ENCODE measurements around the gene NHEJ1. TPM values are rescaled to one million over a fixed set of nuclear protein-coding genes. Genes with fewer than 3 reads are reported as not detected.

The NHEJ1 gene
- total and polyA plus RNA-seq, 2 of the 13 experiments (the other 11 are each of a cell fraction or from before 2014, with no cell fraction given) = 30.0 to 30.7 TPM

DNA sequence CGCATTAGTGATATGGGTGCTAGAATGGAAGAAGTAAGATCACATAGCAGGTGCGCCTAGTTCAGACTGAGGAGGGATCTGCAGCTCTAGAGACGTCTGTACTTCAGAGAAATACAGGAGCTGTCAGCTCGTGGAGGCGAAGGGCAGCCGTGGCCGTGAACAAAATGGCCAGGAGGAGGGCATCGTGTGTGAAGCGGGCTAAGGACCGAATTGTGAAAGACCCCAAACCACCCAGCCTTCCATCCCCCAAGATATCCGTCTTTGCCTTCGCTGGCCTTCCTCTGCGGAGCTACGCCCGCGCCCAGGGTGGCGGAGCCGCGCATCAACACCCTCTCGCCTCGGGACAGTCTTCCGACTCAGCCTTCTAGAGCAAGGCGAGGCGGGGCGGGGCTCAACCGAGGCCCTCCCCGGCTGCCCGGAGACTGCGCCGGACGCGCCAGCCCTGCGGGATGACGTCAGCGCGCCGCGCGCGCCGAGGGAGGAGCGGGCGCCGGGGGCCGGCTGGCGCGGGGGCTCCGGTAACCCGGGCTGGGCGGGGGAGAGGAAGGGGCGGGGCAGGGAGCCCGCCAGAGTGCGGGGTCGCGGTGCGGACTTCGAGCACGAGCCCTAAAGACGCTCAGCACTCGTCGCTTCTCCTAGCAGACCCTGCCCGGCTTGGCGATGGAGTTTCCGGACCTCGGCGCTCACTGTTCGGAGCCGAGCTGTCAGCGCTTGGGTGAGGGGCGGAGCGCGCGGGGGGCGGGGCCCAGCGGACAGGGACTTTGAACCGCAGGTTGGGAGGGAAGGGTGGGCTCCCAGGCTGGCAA, 45.9 kb upstream of the NHEJ1 start, which contains the start of gene ZFAND2B (continued):
- TF ChIP-seq, protein P1, sequence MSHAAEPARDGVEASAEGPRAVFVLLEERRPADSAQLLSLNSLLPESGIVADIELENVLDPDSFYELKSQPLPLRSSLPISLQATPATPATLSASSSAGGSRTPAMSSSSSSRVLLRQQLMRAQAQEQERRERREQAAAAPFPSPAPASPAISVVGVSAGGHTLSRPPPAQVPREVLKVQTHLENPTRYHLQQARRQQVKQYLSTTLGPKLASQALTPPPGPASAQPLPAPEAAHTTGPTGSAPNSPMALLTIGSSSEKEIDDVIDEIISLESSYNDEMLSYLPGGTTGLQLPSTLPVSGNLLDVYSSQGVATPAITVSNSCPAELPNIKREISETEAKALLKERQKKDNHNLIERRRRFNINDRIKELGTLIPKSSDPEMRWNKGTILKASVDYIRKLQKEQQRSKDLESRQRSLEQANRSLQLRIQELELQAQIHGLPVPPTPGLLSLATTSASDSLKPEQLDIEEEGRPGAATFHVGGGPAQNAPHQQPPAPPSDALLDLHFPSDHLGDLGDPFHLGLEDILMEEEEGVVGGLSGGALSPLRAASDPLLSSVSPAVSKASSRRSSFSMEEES (CRISPR knock-in tag; IDR thresholded peaks at IDR 0.05) = peak; percentile 19; the same call in 1 of the 2 replicates
- TF ChIP-seq BORCS8-MEF2B (CRISPR knock-in tag; IDR thresholded peaks at IDR 0.05) (peak; percentile 92; the same call in 1 of the 2 replicates), ZNF260 (CRISPR knock-in tag; IDR thresholded peaks at IDR 0.05; ENCODE audit: borderline replicate concordance, low read depth) (no peak), GABPA (IDR thresholded peaks at IDR 0.05; ENCODE audit: low read depth, low read length) (no peak), GABPA (CRISPR knock-in tag; IDR thresholded peaks at IDR 0.05; ENCODE audit: low read depth) (peak; percentile 41), RFXANK (CRISPR knock-in tag; IDR thresholded peaks at IDR 0.05) (no peak; the same call in 1 of the 2 replicates), SIX1 (CRISPR knock-in tag; IDR thresholded peaks at IDR 0.05; ENCODE audit: borderline replicate concordance) (no peak), TRAFD1 (CRISPR knock-in tag; IDR thresholded peaks at IDR 0.05; ENCODE audit: borderline replicate concordance) (no peak), ZFP90 (CRISPR knock-in tag; IDR thresholded peaks at IDR 0.05; ENCODE audit: borderline replicate concordance) (peak; percentile 83), ZNF101 (CRISPR knock-in tag; IDR thresholded peaks at IDR 0.05; ENCODE audit: borderline replicate concordance, low read depth) (0 out of 2 replicates have a peak, but pooled peaks have one; percentile 78), ZNF232 (CRISPR knock-in tag; IDR thresholded peaks at IDR 0.05; ENCODE audit: borderline replicate concordance) (no peak; the same call in 1 of the 2 replicates), NFATC3 (CRISPR knock-in tag; IDR thresholded peaks at IDR 0.05) (0 out of 2 replicates have a peak, but pooled peaks have one; percentile 12)
- TF ChIP-seq, protein P2, sequence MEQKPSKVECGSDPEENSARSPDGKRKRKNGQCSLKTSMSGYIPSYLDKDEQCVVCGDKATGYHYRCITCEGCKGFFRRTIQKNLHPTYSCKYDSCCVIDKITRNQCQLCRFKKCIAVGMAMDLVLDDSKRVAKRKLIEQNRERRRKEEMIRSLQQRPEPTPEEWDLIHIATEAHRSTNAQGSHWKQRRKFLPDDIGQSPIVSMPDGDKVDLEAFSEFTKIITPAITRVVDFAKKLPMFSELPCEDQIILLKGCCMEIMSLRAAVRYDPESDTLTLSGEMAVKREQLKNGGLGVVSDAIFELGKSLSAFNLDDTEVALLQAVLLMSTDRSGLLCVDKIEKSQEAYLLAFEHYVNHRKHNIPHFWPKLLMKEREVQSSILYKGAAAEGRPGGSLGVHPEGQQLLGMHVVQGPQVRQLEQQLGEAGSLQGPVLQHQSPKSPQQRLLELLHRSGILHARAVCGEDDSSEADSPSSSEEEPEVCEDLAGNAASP (CRISPR knock-in tag; IDR thresholded peaks at IDR 0.05; ENCODE audit: borderline replicate concordance) = 0 out of 2 replicates have a peak, but pooled peaks have one; percentile 9
- TF ChIP-seq, protein P3, sequence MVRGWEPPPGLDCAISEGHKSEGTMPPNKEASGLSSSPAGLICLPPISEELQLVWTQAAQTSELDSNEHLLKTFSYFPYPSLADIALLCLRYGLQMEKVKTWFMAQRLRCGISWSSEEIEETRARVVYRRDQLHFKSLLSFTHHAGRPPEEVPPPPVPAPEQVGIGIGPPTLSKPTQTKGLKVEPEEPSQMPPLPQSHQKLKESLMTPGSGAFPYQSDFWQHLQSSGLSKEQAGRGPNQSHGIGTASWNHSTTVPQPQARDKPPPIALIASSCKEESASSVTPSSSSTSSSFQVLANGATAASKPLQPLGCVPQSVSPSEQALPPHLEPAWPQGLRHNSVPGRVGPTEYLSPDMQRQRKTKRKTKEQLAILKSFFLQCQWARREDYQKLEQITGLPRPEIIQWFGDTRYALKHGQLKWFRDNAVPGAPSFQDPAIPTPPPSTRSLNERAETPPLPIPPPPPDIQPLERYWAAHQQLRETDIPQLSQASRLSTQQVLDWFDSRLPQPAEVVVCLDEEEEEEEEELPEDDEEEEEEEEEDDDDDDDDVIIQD (CRISPR knock-in tag; IDR thresholded peaks at IDR 0.05; ENCODE audit: low read depth) = peak; percentile 11; the same call in 1 of the 2 replicates
- TF ChIP-seq, protein P4, sequence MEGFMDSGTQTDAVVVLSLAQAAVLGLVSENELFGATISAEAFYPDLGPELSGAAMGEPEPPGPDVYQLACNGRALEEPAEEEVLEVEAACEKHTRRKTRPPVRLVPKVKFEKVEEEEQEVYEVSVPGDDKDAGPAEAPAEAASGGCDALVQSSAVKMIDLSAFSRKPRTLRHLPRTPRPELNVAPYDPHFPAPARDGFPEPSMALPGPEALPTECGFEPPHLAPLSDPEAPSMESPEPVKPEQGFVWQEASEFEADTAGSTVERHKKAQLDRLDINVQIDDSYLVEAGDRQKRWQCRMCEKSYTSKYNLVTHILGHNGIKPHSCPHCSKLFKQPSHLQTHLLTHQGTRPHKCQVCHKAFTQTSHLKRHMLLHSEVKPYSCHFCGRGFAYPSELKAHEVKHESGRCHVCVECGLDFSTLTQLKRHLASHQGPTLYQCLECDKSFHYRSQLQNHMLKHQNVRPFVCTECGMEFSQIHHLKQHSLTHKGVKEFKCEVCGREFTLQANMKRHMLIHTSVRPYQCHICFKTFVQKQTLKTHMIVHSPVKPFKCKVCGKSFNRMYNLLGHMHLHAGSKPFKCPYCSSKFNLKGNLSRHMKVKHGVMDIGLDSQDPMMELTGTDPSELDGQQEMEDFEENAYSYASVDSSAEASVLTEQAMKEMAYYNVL (CRISPR knock-in tag; IDR thresholded peaks at IDR 0.05; ENCODE audit: borderline replicate concordance) = peak; percentile 72
- TF ChIP-seq, protein P5, sequence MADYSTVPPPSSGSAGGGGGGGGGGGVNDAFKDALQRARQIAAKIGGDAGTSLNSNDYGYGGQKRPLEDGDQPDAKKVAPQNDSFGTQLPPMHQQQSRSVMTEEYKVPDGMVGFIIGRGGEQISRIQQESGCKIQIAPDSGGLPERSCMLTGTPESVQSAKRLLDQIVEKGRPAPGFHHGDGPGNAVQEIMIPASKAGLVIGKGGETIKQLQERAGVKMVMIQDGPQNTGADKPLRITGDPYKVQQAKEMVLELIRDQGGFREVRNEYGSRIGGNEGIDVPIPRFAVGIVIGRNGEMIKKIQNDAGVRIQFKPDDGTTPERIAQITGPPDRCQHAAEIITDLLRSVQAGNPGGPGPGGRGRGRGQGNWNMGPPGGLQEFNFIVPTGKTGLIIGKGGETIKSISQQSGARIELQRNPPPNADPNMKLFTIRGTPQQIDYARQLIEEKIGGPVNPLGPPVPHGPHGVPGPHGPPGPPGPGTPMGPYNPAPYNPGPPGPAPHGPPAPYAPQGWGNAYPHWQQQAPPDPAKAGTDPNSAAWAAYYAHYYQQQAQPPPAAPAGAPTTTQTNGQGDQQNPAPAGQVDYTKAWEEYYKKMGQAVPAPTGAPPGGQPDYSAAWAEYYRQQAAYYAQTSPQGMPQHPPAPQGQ (CRISPR knock-in tag; IDR thresholded peaks at IDR 0.05; ENCODE audit: borderline replicate concordance) = no peak

All from HepG2 (cell line).